Epithelial cell of proximal tubule (primary cell): ENCODE results near the gene LRRFIP1. TPM values are rescaled to one million over a fixed set of nuclear protein-coding genes. Genes with fewer than 3 reads are reported as not detected.

Source experiments
- DNase-seq: peaks from one replicate; pipeline ENCODE4 v3.0.0-alpha.2; 2011; ENCODE audit warnings: low read depth
- H3K4me3 ChIP-seq: 2 replicates; pipeline ENCODE4 v1.5.1; 2011; ENCODE audit warnings: low read depth, mild to moderate bottlenecking, low read length
- total RNA-seq: library from RNA; depleted of rRNA; stranded (reverse); fragments of >200 nt; gene quantifications from 2 replicates; pipeline ENCODE4 v1.2.3, GENCODE V29; 2015
- TF ChIP-seq, protein P1 (sequence below): conservative IDR thresholded peaks from 2 replicates; pipeline ENCODE4 v1.5.1; 2012; ENCODE audit warnings: low read depth, mild to moderate bottlenecking, low read length

Gene LRRFIP1
- total RNA-seq, 1 donor from 2014 or later, result 69.0 TPM

DNA sequence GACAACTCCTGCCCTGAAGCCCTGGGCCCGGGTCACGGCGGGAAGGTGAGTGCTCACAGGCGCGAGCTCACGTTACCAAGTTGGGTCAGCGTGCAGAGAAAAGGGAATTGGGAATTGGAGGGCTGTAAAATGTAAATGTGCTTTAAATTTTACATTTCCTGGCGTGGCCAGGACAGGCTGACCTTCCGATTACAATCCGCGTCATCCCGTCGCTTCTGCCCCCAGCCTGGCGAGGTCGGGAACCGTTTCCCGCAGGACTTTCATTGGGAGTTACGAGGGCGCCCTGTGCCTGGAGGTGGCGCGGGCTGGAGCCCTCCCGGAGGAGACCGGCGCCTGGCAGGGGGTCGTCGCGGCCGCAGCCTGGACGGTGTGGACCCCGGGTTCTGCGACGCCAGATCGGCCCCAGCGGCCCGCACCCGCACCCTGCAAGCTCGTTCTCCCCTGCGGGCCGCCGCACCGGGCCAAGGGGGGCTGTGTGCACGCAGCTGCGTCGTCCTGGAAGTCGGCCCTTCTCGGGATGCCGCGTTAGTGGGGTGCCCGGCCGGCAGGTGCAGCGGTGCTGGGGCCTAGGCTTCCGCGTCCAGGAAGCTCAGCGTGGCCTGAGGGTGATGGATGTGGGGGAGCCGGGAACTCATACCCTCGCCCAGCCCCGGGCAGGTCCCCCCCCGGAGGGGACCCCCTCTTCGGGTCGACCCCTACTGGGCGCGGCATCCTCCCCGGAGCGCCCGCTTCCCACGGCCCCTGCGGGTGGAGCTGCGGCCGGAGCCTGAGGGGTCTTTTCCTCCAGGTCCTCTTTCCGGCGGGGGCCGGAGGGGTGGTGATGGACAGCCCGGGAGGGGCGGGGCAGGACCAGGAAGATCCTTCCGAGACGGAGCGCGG is 63.9 kb downstream of the LRRFIP1 start:
- DNase-seq, result no peak
- TF ChIP-seq, protein P1, sequence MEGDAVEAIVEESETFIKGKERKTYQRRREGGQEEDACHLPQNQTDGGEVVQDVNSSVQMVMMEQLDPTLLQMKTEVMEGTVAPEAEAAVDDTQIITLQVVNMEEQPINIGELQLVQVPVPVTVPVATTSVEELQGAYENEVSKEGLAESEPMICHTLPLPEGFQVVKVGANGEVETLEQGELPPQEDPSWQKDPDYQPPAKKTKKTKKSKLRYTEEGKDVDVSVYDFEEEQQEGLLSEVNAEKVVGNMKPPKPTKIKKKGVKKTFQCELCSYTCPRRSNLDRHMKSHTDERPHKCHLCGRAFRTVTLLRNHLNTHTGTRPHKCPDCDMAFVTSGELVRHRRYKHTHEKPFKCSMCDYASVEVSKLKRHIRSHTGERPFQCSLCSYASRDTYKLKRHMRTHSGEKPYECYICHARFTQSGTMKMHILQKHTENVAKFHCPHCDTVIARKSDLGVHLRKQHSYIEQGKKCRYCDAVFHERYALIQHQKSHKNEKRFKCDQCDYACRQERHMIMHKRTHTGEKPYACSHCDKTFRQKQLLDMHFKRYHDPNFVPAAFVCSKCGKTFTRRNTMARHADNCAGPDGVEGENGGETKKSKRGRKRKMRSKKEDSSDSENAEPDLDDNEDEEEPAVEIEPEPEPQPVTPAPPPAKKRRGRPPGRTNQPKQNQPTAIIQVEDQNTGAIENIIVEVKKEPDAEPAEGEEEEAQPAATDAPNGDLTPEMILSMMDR, result no peak

DNA sequence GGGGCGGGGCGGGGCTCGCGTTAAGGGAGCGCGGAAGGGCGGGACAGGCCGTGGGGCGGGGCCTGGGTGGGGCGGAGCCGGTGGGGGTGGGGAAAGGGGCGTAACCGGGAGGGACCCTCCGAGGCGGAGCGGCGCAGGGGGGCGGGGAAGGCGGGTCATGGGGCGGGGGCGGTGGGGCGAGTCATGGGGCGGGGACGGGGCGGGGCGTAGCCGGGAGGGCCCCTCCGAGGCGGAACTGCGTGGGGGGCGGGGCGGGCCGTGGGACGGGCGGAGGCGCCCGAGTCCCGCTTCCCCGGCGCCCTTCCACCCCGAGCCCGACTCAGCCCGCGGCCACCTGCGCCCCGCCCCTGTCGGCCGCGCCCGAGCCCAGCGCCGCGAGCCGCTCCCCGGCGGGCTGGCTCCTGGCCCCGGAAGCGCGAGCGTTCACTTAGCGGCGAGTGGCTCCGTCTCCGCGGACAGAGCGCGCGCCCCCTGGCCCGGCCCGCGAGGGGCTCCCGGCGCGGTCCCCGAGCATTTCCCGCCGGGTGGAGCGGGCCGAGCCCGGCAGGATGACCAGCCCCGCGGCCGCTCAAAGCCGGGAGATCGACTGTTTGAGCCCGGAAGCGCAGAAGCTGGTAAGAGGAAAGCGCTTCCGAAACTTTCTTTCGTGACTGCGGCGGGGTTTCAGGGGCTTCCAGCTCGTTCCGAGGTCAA is 64.7 kb downstream of the LRRFIP1 start:
- H3K4me3 ChIP-seq, result peak overlapping the region; percentile 93
- TF ChIP-seq, protein P1, result no peak
- no peak for DNase-seq

More for the DNA sequence above, 63.9 kb downstream of the LRRFIP1 start:
- peak overlapping the region; percentile 82 for H3K4me3 ChIP-seq

GRCh38 chr2:237692601-237693290 is 65.4 kb downstream of the LRRFIP1 start:
- TF ChIP-seq, protein P1, result no peak
- peak overlapping the region; percentile 93 for H3K4me3 ChIP-seq
- no peak for DNase-seq

DNA sequence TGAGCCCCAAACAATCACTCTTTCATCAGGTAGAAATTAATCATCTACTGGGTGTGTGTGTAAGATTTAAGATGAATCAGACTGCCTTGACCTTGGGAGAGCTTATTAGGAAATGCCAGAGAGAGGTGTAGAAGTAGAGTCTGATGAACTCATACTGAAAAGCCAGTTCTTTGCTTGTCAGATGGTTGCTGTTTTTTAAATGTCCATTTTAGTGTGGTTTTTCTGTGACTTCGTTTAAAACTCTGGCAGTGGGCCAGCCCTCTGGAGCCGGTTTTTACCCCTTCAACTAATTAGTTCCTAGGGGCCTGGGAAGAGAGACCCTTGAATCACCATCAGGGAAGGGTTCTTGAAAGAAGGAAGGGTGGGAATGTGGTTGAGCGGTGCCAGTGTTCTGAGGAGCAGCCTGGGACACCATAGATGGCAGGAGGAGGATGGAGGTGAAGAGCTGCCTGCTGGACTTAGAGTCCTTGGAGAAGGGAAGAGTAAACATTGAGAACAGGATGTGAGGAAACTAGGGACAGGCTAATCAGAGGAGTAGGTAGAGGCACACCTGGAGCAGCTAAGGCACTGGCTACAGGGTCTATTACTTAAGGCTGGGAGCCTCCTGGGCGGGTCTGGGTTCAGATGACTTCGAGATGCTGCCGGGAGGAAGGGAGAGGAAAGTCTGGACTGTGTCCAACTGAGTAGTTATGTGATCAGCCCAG is 66.1 kb downstream of the LRRFIP1 start:
- H3K4me3 ChIP-seq, result peak overlapping the region; percentile 93
- DNase-seq, result peak; percentile 76
- TF ChIP-seq, protein P1, result no peak

DNA sequence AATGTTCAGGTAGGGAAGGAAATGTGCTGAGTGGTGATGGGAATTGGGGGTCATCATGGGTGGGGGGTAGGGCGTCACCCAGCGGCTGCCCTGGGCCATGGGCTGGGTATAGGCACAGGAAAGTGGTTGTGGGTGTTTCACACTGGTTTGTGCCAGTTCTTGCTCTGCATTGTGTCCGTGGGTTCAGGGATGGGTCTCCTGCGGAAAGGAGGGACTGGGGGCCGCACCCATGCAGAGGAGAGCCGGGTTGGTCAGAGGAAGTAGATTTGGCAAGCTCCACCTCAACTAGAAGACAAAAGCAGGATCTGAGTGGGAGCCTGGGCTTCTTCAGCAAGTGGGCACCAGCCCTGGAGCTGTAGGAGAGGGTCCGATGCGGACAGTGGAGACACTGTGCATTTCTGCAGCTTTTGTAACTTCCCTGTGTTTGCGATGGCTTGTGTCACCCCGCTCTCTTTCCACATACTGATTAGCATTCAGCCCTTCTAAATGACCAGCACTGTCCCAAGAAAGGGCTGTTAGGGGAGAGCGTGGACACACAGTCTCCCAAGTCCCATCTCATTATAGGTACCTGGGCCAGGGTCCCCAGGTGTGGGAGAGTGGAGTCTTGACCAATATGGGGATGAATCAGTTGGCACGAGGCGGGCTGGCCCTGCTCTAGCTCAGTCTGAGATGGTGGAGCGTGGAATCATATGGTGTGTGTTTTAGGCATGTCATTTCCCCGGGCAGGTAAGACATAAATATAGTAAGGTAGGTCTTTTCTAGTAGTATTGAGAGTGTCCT is 67.2 kb downstream of the LRRFIP1 start:
- no peak for DNase-seq
- TF ChIP-seq, protein P1, result no peak
- peak overlapping the region; percentile 93 for H3K4me3 ChIP-seq
